ENCODE measurements around the gene F7.

- TF ChIP-seq POLR2A (IDR thresholded peaks at IDR 0.05; ENCODE audit: low read depth, low read length) (no peak), POLR2AphosphoS5 (IDR thresholded peaks at IDR 0.05; ENCODE audit: low read depth, low read length) (no peak)
Observed at GRCh38 chr13:113061271-113061625, 44.3 kb upstream of the F7 start.
